Prostate gland (tissue), 2 donors: Measurements from ENCODE around the gene DDX47.

Experiments
- CTCF ChIP-seq, 4 experiments: fragments of 200-600 bp in 2 of 4; fragments of 450-650 bp in 2 of 4; sonication (generic) in 2 of 4; IDR thresholded peaks; 1 replicate in 3 of 4; 2 replicates in 1 of 4; pipeline ENCODE4 v1.5.1; 2016 to 2019; ENCODE audit warnings: antibody characterized with exemption in 4 of 4, mild to moderate bottlenecking in 2 of 4, moderate library complexity in 2 of 4
- POLR2A ChIP-seq: fragments of 450-650 bp; IDR thresholded peaks from one replicate; pipeline ENCODE4 v1.6.1; 2016; ENCODE audit warnings: antibody characterized with exemption, mild to moderate bottlenecking
- POLR2AphosphoS5 ChIP-seq: sonication (generic); formaldehyde crosslinking; IDR thresholded peaks from one replicate; pipeline ENCODE4 v1.6.1; 2017; ENCODE audit warnings: antibody characterized with exemption

- TF ChIP-seq CTCF (IDR thresholded peaks at IDR 0.05): no peak
- TF ChIP-seq POLR2AphosphoS5: peak; percentile 82
- TF ChIP-seq POLR2A: no peak
Measured at GRCh38 chr12:12774791-12775190, 38.4 kb upstream of the DDX47 start.
